OCI-LY3 (cell line): ENCODE data around the gene URM1.
"Not testable (repeated sequence)": the region's sequence is repeated elsewhere in the genome, so short reads cannot be mapped to it uniquely, and the experiment has no call there.

ENCODE experiments used
- H2AFZ ChIP-seq: fragments of 200-600, 300-600 bp; shearing (Covaris generic); 2 replicates; pipeline ENCODE4 v1.6.0; 2014; ENCODE audit warnings: antibody characterized with exemption, low read depth, low read length
- H3K27ac ChIP-seq: fragments of 200-600, 300-600 bp; sonication (generic); 2 replicates; pipeline ENCODE4 v1.5.1; 2014; ENCODE audit warnings: mild to moderate bottlenecking, low read length, moderate library complexity, mixed read lengths
- H3K27me3 ChIP-seq: fragments of 200-600, 300-600 bp; sonication (generic); 2 replicates; pipeline ENCODE4 v1.6.1; 2014; ENCODE audit warnings: low read depth, low read length, mixed read lengths
- H3K36me3 ChIP-seq: fragments of 200-600, 300-600 bp; sonication (generic); replicated peaks from 2 replicates; pipeline ENCODE3; 2014; ENCODE audit warnings: low read depth, low read length, mixed read lengths
- H3K4me1 ChIP-seq: fragments of 300-600, 200-600 bp; sonication (generic); 2 replicates; pipeline ENCODE4 v1.6.1; 2014; ENCODE audit warnings: low read length, mixed read lengths
- H3K4me2 ChIP-seq: fragments of 200-600, 300-600 bp; sonication (generic); 2 replicates; pipeline ENCODE4 v1.6.1; 2014; ENCODE audit warnings: low read length, mixed read lengths
- H3K4me3 ChIP-seq: fragments of 300-600, 200-600 bp; sonication (generic); 2 replicates; pipeline ENCODE4 v1.5.1; 2014; ENCODE audit warnings: antibody characterized with exemption, mild to moderate bottlenecking, low read length, moderate library complexity
- H3K79me2 ChIP-seq: fragments of 300-600, 200-600 bp; shearing (Covaris generic); 2 replicates; pipeline ENCODE4 v1.6.1; 2014; ENCODE audit warnings: mild to moderate bottlenecking, low read length, mixed read lengths
- H3K9ac ChIP-seq: fragments of 300-600, 200-600 bp; shearing (Covaris generic); 2 replicates; pipeline ENCODE4 v1.6.0; 2014; ENCODE audit warnings: mild to moderate bottlenecking, low read length, moderate library complexity
- H3K9me3 ChIP-seq: fragments of 200-600, 300-600 bp; shearing (Covaris generic); 2 replicates; pipeline ENCODE4 v1.6.1; 2014; ENCODE audit warnings: low read length, mixed read lengths; ENCODE audit not compliant: insufficient read depth
- H4K20me1 ChIP-seq: fragments of 200-600, 300-600 bp; sonication (generic); 2 replicates; pipeline ENCODE4 v1.6.1; 2016; ENCODE audit warnings: low read length, mixed read lengths; ENCODE audit not compliant: insufficient read depth
- EZH2phosphoT487 ChIP-seq: fragments of 200-600 bp; shearing (Covaris generic); IDR thresholded peaks from 2 replicates; pipeline ENCODE4 v1.6.1; 2018; ENCODE audit warnings: antibody characterized with exemption, mixed run types, low read depth
- TF ChIP-seq, protein P1 (sequence below): fragments of 200-600, 300-600 bp; sonication (generic); IDR thresholded peaks from 2 replicates; pipeline ENCODE4 v1.5.1; 2014; ENCODE audit warnings: antibody characterized with exemption, low read length, low read depth

The URM1 gene

DNA sequence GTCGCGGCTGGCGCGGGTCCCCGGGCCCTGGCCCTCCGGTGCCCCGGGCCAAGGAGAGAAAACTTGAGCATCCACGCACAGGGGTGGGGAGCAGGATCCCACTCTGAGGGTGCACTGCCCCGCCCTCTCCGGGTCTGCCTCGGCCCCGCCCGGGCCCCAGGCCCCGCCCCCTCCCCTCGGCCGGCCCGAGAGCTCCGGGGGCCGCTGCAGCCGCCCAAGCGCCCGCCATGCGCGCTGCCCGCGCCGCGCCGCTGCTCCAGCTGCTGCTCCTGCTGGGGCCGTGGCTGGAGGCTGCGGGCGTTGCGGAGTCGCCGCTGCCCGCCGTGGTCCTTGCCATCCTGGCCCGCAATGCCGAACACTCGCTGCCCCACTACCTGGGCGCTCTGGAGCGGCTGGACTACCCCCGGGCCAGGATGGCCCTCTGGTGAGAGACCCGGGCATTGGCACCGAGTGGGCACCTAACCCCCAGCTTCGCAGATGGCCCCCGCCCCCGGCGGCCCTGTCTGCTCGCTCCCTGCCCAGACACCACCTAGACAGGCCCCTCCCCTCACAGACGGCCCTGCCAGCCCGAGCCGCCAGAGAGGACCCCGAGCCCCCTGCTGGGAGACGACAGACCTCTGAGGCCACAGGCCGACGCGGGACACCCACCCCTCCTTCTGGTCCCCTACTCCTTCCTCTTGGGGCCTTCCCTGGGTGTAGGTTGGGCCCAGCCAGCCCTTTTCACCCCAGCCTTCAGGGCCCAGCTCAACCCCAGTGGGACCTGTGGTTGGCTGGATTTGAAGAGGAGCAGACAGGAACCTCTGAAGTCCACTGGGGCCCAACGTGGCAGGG, 49.7 kb downstream of the URM1 start, which contains the start of gene CERCAM:
CERCAM (plus strand) TSS at position 207 of the 831 bp plus-strand sequence; CDS start at position 228, 21 bp downstream.
- Histone ChIP-seq H3K27ac (peak within 1 kb of the TSS; percentile 37), H3K79me2 (no peaks in the 10 kb centered on the region), H4K20me1 (no peaks in the 10 kb centered on the region), H3K9ac (peak within 1 kb of the TSS; percentile 75), H3K4me1 (peaks cover 25% of the 10 kb centered on the region), H3K27me3 (peaks cover 8% of the 10 kb centered on the region; the same call in 1 of the 2 replicates), H2AFZ (peak within 1 kb of the TSS; percentile 96), H3K36me3 (no peaks in the 10 kb centered on the region), H3K4me2 (peak within 1 kb of the TSS; percentile 100), H3K9me3 (no peaks in the 10 kb centered on the region), H3K4me3 (peak within 1 kb of the TSS; percentile 95)
- TF ChIP-seq, protein P1, sequence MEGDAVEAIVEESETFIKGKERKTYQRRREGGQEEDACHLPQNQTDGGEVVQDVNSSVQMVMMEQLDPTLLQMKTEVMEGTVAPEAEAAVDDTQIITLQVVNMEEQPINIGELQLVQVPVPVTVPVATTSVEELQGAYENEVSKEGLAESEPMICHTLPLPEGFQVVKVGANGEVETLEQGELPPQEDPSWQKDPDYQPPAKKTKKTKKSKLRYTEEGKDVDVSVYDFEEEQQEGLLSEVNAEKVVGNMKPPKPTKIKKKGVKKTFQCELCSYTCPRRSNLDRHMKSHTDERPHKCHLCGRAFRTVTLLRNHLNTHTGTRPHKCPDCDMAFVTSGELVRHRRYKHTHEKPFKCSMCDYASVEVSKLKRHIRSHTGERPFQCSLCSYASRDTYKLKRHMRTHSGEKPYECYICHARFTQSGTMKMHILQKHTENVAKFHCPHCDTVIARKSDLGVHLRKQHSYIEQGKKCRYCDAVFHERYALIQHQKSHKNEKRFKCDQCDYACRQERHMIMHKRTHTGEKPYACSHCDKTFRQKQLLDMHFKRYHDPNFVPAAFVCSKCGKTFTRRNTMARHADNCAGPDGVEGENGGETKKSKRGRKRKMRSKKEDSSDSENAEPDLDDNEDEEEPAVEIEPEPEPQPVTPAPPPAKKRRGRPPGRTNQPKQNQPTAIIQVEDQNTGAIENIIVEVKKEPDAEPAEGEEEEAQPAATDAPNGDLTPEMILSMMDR, result 0 out of 2 replicates have a peak, but pooled peaks have one; percentile 7
- TF ChIP-seq EZH2phosphoT487, result no peak

DNA sequence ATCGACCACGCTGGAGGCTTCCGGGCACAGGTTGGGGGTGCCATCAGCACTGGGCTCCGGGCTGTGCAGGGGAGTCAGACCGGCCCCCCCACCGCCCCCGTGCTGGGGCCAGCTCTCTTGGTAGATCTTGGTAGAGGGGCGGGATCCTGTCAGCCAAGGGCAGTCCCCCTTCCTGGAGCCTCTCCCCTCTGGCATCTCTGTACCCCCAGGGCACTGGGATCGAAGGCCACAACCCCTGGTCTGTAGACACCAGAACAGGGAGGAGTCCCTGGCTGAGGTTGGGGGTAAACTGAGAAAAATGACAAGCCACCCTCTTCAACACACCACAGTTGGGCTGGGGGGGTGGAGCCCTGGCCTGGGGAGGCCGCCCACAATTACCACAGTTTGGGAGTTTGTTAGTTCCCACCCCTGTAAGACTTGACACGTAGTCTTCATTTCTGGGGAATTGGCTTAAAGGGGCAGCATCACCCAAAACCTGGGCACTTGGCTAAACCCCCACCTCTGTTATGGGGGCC, 50.4 kb downstream of the URM1 start:
- Histone ChIP-seq H3K9ac (peak overlapping the region; percentile 75), H2AFZ (peak overlapping the region; percentile 93), H3K4me3 (peak overlapping the region; percentile 95), H3K9me3 (no peaks in the 10 kb centered on the region), H3K27ac (no peak overlapping the region), H3K4me1 (peaks cover 18% of the 10 kb centered on the region), H3K27me3 (0 out of 2 replicates have a peak, but pooled peaks cover 4% of the 10 kb centered on the region), H3K79me2 (no peaks in the 10 kb centered on the region), H3K36me3 (no peaks in the 10 kb centered on the region), H3K4me2 (peak overlapping the region; percentile 100), H4K20me1 (no peaks in the 10 kb centered on the region)
- no peak for TF ChIP-seq EZH2phosphoT487
- TF ChIP-seq, protein P1, result no peak

- Histone ChIP-seq H3K4me2 (peak overlapping the region; percentile 100; the same call in 1 of the 2 replicates), H3K4me1 (peaks cover 16% of the 10 kb centered on the region), H3K4me3 (peak overlapping the region; percentile 95; the same call in 1 of the 2 replicates)
- not testable (repeated sequence) for H3K27ac ChIP-seq, H2AFZ ChIP-seq, H3K36me3 ChIP-seq, H3K9ac ChIP-seq, H3K27me3 ChIP-seq, H4K20me1 ChIP-seq, H3K9me3 ChIP-seq, H3K79me2 ChIP-seq
Observed at GRCh38 chr9:128422022-128422782, 51.0 kb downstream of the URM1 start.

GRCh38 chr9:128422783-128423150, 51.6 kb downstream of the URM1 start:
- Histone ChIP-seq H2AFZ (no peak overlapping the region), H4K20me1 (no peaks in the 10 kb centered on the region), H3K4me3 (no peak overlapping the region), H3K4me2 (no peak overlapping the region), H3K9me3 (no peaks in the 10 kb centered on the region), H3K79me2 (no peaks in the 10 kb centered on the region), H3K4me1 (peaks cover 16% of the 10 kb centered on the region), H3K9ac (no peak overlapping the region), H3K27ac (no peak overlapping the region), H3K36me3 (no peaks in the 10 kb centered on the region), H3K27me3 (0 out of 2 replicates have a peak, but pooled peaks cover 4% of the 10 kb centered on the region)
- TF ChIP-seq, protein P1, result no peak

- not testable (repeated sequence) for H3K9me3 ChIP-seq, H3K79me2 ChIP-seq, H3K9ac ChIP-seq, H4K20me1 ChIP-seq, H3K27ac ChIP-seq, H3K36me3 ChIP-seq, H3K27me3 ChIP-seq, H2AFZ ChIP-seq, H3K4me3 ChIP-seq, H3K4me2 ChIP-seq
- H3K4me1 ChIP-seq, result peaks cover 16% of the 10 kb centered on the region
Observed at GRCh38 chr9:128423356-128423755, 52.2 kb downstream of the URM1 start.
